H1 (cell line): ENCODE measurements around the gene CCNA1. TPM values are rescaled to one million over a fixed set of nuclear protein-coding genes. Genes with fewer than 3 reads are reported as not detected.

Source experiments
- BCL11A ChIP-seq, 2 experiments: IDR thresholded peaks; one replicate each; pipeline ENCODE4 v1.6.1; 2011; ENCODE audit warnings: low read depth in 2 of 2, low read length in 2 of 2, mild to moderate bottlenecking in 2 of 2
- RAD21 ChIP-seq, 2 experiments: IDR thresholded peaks in 1 of 2; conservative IDR thresholded peaks in 1 of 2; 2 replicates each; pipeline ENCODE4 v1.6.1; 2011; ENCODE audit warnings: low read depth in 2 of 2, low read length in 2 of 2, improper control_type of control experiment in 1 of 2, inconsistent platforms in 1 of 2, mild to moderate bottlenecking in 1 of 2, moderate library complexity in 1 of 2
- polyA plus RNA-seq, 7 experiments: library from polyadenylated mRNA; depleted of rRNA in 3 of 7; stranded (reverse) in 5 of 7; unstranded in 2 of 7; fragments of >200 nt in 5 of 7; fragments of 200-250 nt in 2 of 7; gene quantifications; 1 replicate in 5 of 7; 2 replicates in 1 of 7; 4 replicates in 1 of 7; pipeline versions ENCODE4 v1.2.1 to v1.2.3, GENCODE V29; 2011 to 2013; ENCODE audit warnings: missing spikeins in 2 of 7, mixed read lengths in 2 of 7
- total RNA-seq: library from RNA; stranded (reverse); fragmentation: NEBNext Ultra II Directional; extraction: Animal tissue kit (Norgen Biotek cat#: 25700); gene quantifications from 2 replicates; pipeline ENCODE4 v1.2.1, GENCODE V29; 2021
- TF ChIP-seq, protein P1 (sequence below): fragments of 300-600 bp; sonication (generic); IDR thresholded peaks from 2 replicates; pipeline ENCODE4 v1.7.1; 2012; ENCODE audit warnings: low read length, moderate library complexity, mild to moderate bottlenecking, inconsistent platforms; ENCODE audit not compliant: insufficient replicate concordance

CCNA1 gene
- total and polyA plus RNA-seq, 2 of the 8 experiments (the other 6 are each of a cell fraction or from before 2014, with no cell fraction given): 2.2 to 4.1 TPM

DNA sequence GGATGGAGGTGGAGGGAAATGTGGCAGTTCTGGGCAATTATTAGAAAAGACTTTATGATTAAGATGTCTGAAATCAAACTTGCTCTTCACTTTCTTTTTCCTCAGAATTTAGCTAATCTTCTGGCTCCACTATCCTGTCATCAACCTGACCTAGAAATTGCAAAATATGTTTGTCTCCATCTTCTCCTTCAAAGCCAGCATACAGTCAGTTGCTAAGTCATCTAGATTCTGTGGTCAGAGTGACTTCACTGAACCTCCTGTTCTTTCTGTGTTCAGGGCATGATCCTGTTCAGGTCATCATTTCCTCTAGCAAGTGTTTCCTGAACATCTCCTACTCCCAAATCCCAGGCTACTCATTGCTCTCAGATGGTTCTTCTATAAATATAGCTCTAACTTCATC lies 10.8 kb upstream of the CCNA1 start (continued):
- TF ChIP-seq, protein P1, sequence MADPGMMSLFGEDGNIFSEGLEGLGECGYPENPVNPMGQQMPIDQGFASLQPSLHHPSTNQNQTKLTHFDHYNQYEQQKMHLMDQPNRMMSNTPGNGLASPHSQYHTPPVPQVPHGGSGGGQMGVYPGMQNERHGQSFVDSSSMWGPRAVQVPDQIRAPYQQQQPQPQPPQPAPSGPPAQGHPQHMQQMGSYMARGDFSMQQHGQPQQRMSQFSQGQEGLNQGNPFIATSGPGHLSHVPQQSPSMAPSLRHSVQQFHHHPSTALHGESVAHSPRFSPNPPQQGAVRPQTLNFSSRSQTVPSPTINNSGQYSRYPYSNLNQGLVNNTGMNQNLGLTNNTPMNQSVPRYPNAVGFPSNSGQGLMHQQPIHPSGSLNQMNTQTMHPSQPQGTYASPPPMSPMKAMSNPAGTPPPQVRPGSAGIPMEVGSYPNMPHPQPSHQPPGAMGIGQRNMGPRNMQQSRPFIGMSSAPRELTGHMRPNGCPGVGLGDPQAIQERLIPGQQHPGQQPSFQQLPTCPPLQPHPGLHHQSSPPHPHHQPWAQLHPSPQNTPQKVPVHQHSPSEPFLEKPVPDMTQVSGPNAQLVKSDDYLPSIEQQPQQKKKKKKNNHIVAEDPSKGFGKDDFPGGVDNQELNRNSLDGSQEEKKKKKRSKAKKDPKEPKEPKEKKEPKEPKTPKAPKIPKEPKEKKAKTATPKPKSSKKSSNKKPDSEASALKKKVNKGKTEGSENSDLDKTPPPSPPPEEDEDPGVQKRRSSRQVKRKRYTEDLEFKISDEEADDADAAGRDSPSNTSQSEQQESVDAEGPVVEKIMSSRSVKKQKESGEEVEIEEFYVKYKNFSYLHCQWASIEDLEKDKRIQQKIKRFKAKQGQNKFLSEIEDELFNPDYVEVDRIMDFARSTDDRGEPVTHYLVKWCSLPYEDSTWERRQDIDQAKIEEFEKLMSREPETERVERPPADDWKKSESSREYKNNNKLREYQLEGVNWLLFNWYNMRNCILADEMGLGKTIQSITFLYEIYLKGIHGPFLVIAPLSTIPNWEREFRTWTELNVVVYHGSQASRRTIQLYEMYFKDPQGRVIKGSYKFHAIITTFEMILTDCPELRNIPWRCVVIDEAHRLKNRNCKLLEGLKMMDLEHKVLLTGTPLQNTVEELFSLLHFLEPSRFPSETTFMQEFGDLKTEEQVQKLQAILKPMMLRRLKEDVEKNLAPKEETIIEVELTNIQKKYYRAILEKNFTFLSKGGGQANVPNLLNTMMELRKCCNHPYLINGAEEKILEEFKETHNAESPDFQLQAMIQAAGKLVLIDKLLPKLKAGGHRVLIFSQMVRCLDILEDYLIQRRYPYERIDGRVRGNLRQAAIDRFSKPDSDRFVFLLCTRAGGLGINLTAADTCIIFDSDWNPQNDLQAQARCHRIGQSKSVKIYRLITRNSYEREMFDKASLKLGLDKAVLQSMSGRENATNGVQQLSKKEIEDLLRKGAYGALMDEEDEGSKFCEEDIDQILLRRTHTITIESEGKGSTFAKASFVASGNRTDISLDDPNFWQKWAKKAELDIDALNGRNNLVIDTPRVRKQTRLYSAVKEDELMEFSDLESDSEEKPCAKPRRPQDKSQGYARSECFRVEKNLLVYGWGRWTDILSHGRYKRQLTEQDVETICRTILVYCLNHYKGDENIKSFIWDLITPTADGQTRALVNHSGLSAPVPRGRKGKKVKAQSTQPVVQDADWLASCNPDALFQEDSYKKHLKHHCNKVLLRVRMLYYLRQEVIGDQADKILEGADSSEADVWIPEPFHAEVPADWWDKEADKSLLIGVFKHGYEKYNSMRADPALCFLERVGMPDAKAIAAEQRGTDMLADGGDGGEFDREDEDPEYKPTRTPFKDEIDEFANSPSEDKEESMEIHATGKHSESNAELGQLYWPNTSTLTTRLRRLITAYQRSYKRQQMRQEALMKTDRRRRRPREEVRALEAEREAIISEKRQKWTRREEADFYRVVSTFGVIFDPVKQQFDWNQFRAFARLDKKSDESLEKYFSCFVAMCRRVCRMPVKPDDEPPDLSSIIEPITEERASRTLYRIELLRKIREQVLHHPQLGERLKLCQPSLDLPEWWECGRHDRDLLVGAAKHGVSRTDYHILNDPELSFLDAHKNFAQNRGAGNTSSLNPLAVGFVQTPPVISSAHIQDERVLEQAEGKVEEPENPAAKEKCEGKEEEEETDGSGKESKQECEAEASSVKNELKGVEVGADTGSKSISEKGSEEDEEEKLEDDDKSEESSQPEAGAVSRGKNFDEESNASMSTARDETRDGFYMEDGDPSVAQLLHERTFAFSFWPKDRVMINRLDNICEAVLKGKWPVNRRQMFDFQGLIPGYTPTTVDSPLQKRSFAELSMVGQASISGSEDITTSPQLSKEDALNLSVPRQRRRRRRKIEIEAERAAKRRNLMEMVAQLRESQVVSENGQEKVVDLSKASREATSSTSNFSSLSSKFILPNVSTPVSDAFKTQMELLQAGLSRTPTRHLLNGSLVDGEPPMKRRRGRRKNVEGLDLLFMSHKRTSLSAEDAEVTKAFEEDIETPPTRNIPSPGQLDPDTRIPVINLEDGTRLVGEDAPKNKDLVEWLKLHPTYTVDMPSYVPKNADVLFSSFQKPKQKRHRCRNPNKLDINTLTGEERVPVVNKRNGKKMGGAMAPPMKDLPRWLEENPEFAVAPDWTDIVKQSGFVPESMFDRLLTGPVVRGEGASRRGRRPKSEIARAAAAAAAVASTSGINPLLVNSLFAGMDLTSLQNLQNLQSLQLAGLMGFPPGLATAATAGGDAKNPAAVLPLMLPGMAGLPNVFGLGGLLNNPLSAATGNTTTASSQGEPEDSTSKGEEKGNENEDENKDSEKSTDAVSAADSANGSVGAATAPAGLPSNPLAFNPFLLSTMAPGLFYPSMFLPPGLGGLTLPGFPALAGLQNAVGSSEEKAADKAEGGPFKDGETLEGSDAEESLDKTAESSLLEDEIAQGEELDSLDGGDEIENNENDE: no peak
- TF ChIP-seq BCL11A (IDR thresholded peaks at IDR 0.05; ENCODE audit: low read depth in 2 of 2, low read length in 2 of 2) (no peak), RAD21 (IDR thresholded peaks at IDR 0.05 in 1 of 2, conservative IDR thresholded peaks at IDR 0.05 in 1 of 2; ENCODE audit: low read depth in 2 of 2, low read length in 2 of 2) (no peak)
- TF ChIP-seq, all 59 proteins: peak for 0
